GM21737 (cell line): ENCODE data around the gene IPCEF1.
A peak's percentile ranks its signal among the peaks of the same experiment; 100 is the strongest.
"Not testable (repeated sequence)": the region's sequence is repeated elsewhere in the genome, so short reads cannot be mapped to it uniquely, and the experiment has no call there.

Experiments
- ATAC-seq: cut with Tn5 transposase; IDR thresholded peaks from one replicate; pipeline ENCODE4 v1.9.1; 2021; ENCODE audit warnings: mild to moderate bottlenecking, moderate library complexity; ENCODE audit not compliant: unreplicated experiment

The IPCEF1 gene

GRCh38 chr6:154249499-154250298 is 106.9 kb downstream of the IPCEF1 start:
- ATAC-seq = peak; percentile 66

GRCh38 chr6:154247119-154247861 is 109.3 kb downstream of the IPCEF1 start:
- ATAC-seq = peak; percentile 37

- no peak for ATAC-seq
Measured at GRCh38 chr6:154246723-154247118, 109.9 kb downstream of the IPCEF1 start.

- no peak for ATAC-seq
Measured at GRCh38 chr6:154245506-154245905, 111.1 kb downstream of the IPCEF1 start.

- no peak for ATAC-seq
Measured at GRCh38 chr6:154243793-154244750, 112.5 kb downstream of the IPCEF1 start.

GRCh38 chr6:154242617-154243357 is 113.8 kb downstream of the IPCEF1 start:
- ATAC-seq = no peak

- no peak for ATAC-seq
Measured at GRCh38 chr6:154241581-154241980, 115.0 kb downstream of the IPCEF1 start.

- ATAC-seq = not testable (repeated sequence)
Measured at GRCh38 chr6:154241061-154241460, 115.5 kb downstream of the IPCEF1 start.

- ATAC-seq = no peak
Measured at GRCh38 chr6:154239392-154239791, 117.2 kb downstream of the IPCEF1 start.

- ATAC-seq = no peak
Measured at GRCh38 chr6:154238831-154239230, 117.8 kb downstream of the IPCEF1 start.

- no peak for ATAC-seq
Measured at GRCh38 chr6:154236646-154237301, 119.8 kb downstream of the IPCEF1 start.

GRCh38 chr6:154234019-154234772 is 122.4 kb downstream of the IPCEF1 start:
- ATAC-seq = peak; percentile 48

- ATAC-seq = no peak
Measured at GRCh38 chr6:154233383-154233782, 123.2 kb downstream of the IPCEF1 start.

- ATAC-seq = no peak
Measured at GRCh38 chr6:154232013-154232910, 124.3 kb downstream of the IPCEF1 start.

- ATAC-seq = no peak
Measured at GRCh38 chr6:154230910-154231595, 125.5 kb downstream of the IPCEF1 start.

GRCh38 chr6:154230393-154230792 is 126.2 kb downstream of the IPCEF1 start:
- ATAC-seq = no peak

- ATAC-seq = peak; percentile 65
Measured at GRCh38 chr6:154229786-154230185, 126.8 kb downstream of the IPCEF1 start.

- no peak for ATAC-seq
Measured at GRCh38 chr6:154228521-154228905, 128.1 kb downstream of the IPCEF1 start.
